ENCODE results near the gene NFAM1. TPM values are rescaled to one million over a fixed set of nuclear protein-coding genes. Genes with fewer than 3 reads are reported as not detected.

The NFAM1 gene
- total and polyA plus RNA-seq, 2 of the 4 experiments (the other 2 are of a cell fraction), result not detected

DNA sequence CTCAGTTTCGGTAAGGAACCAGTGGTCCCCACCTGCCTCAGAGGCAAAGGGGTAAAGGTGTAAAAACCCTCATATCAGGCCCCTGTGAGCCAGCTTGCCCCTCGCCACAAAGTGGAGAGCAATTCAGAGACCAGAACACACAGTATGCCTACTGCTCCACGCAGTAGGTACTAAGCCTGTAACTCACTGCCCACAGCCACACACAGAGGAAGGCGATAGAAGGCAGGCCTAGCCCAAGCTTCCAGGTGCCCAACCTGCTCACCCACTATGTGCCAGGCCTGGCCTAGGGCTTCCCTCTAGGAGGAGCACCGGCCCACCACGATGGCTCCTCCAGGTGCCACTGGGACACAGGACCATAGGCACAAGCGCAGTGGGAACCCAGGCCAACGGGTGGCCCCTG lies 98.7 kb downstream of the NFAM1 start:
- Histone ChIP-seq H3K9me1 (ENCODE audit: insufficient read depth, low read length) (no peaks in the 10 kb centered on the region), H3K27me3 (ENCODE audit: control insufficient read depth, insufficient read depth, low read length) (peaks cover 14% of the 10 kb centered on the region), H2BK20ac (ENCODE audit: low read depth, low read length) (no peak overlapping the region), H3K4ac (ENCODE audit: low read depth, low read length) (no peak overlapping the region), H2BK5ac (ENCODE audit: low read depth, low read length, poor library complexity, severe bottlenecking) (no peak overlapping the region), H3K9ac (ENCODE audit: low read depth, low read length) (no peak overlapping the region), H3K23ac (ENCODE audit: low read depth, low read length) (no peak overlapping the region), H2AFZ (replicated peaks; ENCODE audit: low read length, poor library complexity) (no peak overlapping the region), H3K4me3 (ENCODE audit: insufficient read depth, low read depth, low read length) (no peak overlapping the region), H4K91ac (ENCODE audit: insufficient read depth, low read depth, low read length) (no peak overlapping the region), H2AK5ac (ENCODE audit: low read depth, low read length) (no peak overlapping the region), H3K27ac (ENCODE audit: insufficient read depth, low read length) (no peak overlapping the region), H4K5ac (ENCODE audit: low read depth, low read length) (no peak overlapping the region), H3K18ac (ENCODE audit: low read depth, low read length) (no peak overlapping the region), H3K9me3 (ENCODE audit: control insufficient read depth, insufficient read depth, low read length) (no peaks in the 10 kb centered on the region), H3K79me1 (ENCODE audit: low read depth in 1 of 2, low read length in 2 of 2) (no peaks in the 10 kb centered on the region), H3K56ac (ENCODE audit: extremely low read depth, insufficient read depth, low read length) (no peak overlapping the region), H2AK9ac (replicated peaks; ENCODE audit: low read depth, low read length, poor library complexity) (no peak overlapping the region), H2BK120ac (ENCODE audit: low read depth, low read length) (no peak overlapping the region), H3K36me3 (ENCODE audit: control insufficient read depth, insufficient read depth, low read length) (no peaks in the 10 kb centered on the region), H3K4me2 (ENCODE audit: low read depth, low read length) (no peak overlapping the region), H4K8ac (ENCODE audit: low read depth in 2 of 2, low read length in 2 of 2) (no peak overlapping the region), H3K14ac (replicated peaks; ENCODE audit: low read depth, low read length) (no peak overlapping the region), H3K4me1 (ENCODE audit: control insufficient read depth, insufficient read depth, low read length) (no peaks in the 10 kb centered on the region), H2BK15ac (ENCODE audit: low read depth, low read length) (no peak overlapping the region), H4K20me1 (ENCODE audit: insufficient read depth, low read length) (0 out of 2 replicates have a peak, but pooled peaks cover 5% of the 10 kb centered on the region)
- no peak for ATAC-seq (ENCODE audit: low read depth)
- TF ChIP-seq MXI1 (IDR thresholded peaks at IDR 0.05; ENCODE audit: borderline replicate concordance, low read depth, low read length) (no peak), MAFK (IDR thresholded peaks at IDR 0.05; ENCODE audit: low read depth, low read length) (no peak), CEBPB (IDR thresholded peaks at IDR 0.05; ENCODE audit: low read depth, low read length) (no peak), MAZ (IDR thresholded peaks at IDR 0.05; ENCODE audit: borderline replicate concordance, low read depth, low read length) (no peak), FOS (IDR thresholded peaks at IDR 0.05; ENCODE audit: low read depth, low read length) (no peak), CHD1 (IDR thresholded peaks at IDR 0.05; ENCODE audit: low read depth, low read length) (no peak), RFX5 (IDR thresholded peaks at IDR 0.05; ENCODE audit: low read depth, low read length) (no peak), RCOR1 (IDR thresholded peaks at IDR 0.05; ENCODE audit: insufficient replicate concordance, low read length) (no peak), SMC3 (IDR thresholded peaks at IDR 0.05; ENCODE audit: low read depth, low read length) (no peak), BHLHE40 (IDR thresholded peaks at IDR 0.05; ENCODE audit: low read depth, low read length) (no peak), POLR2A (IDR thresholded peaks at IDR 0.05; ENCODE audit: low read depth, low read length) (no peak), RAD21 (IDR thresholded peaks at IDR 0.05; ENCODE audit: low read length) (no peak), NFE2L2 (IDR thresholded peaks at IDR 0.05; ENCODE audit: low read depth, low read length) (no peak)
- TF ChIP-seq, protein P1, sequence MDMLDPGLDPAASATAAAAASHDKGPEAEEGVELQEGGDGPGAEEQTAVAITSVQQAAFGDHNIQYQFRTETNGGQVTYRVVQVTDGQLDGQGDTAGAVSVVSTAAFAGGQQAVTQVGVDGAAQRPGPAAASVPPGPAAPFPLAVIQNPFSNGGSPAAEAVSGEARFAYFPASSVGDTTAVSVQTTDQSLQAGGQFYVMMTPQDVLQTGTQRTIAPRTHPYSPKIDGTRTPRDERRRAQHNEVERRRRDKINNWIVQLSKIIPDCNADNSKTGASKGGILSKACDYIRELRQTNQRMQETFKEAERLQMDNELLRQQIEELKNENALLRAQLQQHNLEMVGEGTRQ (IDR thresholded peaks at IDR 0.05; ENCODE audit: low read depth, low read length), result no peak
- TF ChIP-seq, protein P2, sequence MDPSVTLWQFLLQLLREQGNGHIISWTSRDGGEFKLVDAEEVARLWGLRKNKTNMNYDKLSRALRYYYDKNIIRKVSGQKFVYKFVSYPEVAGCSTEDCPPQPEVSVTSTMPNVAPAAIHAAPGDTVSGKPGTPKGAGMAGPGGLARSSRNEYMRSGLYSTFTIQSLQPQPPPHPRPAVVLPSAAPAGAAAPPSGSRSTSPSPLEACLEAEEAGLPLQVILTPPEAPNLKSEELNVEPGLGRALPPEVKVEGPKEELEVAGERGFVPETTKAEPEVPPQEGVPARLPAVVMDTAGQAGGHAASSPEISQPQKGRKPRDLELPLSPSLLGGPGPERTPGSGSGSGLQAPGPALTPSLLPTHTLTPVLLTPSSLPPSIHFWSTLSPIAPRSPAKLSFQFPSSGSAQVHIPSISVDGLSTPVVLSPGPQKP (IDR thresholded peaks at IDR 0.05; ENCODE audit: borderline replicate concordance, low read depth, low read length), result no peak
- TF ChIP-seq, protein P3, sequence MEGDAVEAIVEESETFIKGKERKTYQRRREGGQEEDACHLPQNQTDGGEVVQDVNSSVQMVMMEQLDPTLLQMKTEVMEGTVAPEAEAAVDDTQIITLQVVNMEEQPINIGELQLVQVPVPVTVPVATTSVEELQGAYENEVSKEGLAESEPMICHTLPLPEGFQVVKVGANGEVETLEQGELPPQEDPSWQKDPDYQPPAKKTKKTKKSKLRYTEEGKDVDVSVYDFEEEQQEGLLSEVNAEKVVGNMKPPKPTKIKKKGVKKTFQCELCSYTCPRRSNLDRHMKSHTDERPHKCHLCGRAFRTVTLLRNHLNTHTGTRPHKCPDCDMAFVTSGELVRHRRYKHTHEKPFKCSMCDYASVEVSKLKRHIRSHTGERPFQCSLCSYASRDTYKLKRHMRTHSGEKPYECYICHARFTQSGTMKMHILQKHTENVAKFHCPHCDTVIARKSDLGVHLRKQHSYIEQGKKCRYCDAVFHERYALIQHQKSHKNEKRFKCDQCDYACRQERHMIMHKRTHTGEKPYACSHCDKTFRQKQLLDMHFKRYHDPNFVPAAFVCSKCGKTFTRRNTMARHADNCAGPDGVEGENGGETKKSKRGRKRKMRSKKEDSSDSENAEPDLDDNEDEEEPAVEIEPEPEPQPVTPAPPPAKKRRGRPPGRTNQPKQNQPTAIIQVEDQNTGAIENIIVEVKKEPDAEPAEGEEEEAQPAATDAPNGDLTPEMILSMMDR (conservative IDR thresholded peaks at IDR 0.05; ENCODE audit: low read depth, low read length), result no peak
- intact Hi-C loops (cut with micrococcal nuclease) (no loop called here), dilution Hi-C loops (cut with HindIII; ENCODE audit: low sequenced_read_pairs, unreplicated experiment) (no loop called here), in situ Hi-C loops (cut with MboI; ENCODE audit: low sequenced_read_pairs) (no loop called here)
- DNase-seq, result no peak
- ChIA-PET POLR2A (ENCODE audit: unreplicated experiment) (no interaction called here), CTCF (no interaction called here)
- no TSS peak for BruUV-seq (replicated peaks)
- WGBS, 2 experiments (ENCODE audit: extremely low coverage in 2 of 2, insufficient read length in 1 of 2), result 88% methylated on average over 6 of the region's 8 CpGs; no CpG with 5 or more reads in 1 of the 2 experiments

All from IMR-90 (cell line).